HG03025 (cell line): Measurements from ENCODE around the gene MRPL37.
"Not testable (repeated sequence)": the region's sequence is repeated elsewhere in the genome, so short reads cannot be mapped to it uniquely, and the experiment has no call there.

Experiments used
- ATAC-seq: cut with Tn5 transposase; IDR thresholded peaks from one replicate; pipeline ENCODE4 v1.9.1; 2021; ENCODE audit warnings: mild to moderate bottlenecking, moderate library complexity; ENCODE audit not compliant: unreplicated experiment, low FRiP score

The MRPL37 gene

GRCh38 chr1:54218883-54219687, 19.1 kb downstream of the MRPL37 start:
- no peak for ATAC-seq

- ATAC-seq: no peak
Measured at GRCh38 chr1:54219688-54220003, 19.7 kb downstream of the MRPL37 start.

- ATAC-seq: no peak
Measured at GRCh38 chr1:54220004-54220811, 20.2 kb downstream of the MRPL37 start.

GRCh38 chr1:54221113-54221834, 21.3 kb downstream of the MRPL37 start:
- ATAC-seq: no peak

- ATAC-seq: no peak
Measured at GRCh38 chr1:54221867-54222484, 22.0 kb downstream of the MRPL37 start.

- ATAC-seq: no peak
Measured at GRCh38 chr1:54222711-54223110, 22.7 kb downstream of the MRPL37 start.

GRCh38 chr1:54223441-54224202, 23.7 kb downstream of the MRPL37 start:
- no peak for ATAC-seq

- no peak for ATAC-seq
Measured at GRCh38 chr1:54224233-54224632, 24.3 kb downstream of the MRPL37 start.

GRCh38 chr1:54225378-54225777, 25.4 kb downstream of the MRPL37 start:
- ATAC-seq: no peak

GRCh38 chr1:54225986-54226559, 26.1 kb downstream of the MRPL37 start:
- no peak for ATAC-seq

- no peak for ATAC-seq
Measured at GRCh38 chr1:54227091-54227602, 27.2 kb downstream of the MRPL37 start.

GRCh38 chr1:54227891-54228310, 27.9 kb downstream of the MRPL37 start:
- ATAC-seq: no peak

GRCh38 chr1:54228638-54229079, 28.7 kb downstream of the MRPL37 start:
- no peak for ATAC-seq

GRCh38 chr1:54229281-54229891, 29.4 kb downstream of the MRPL37 start:
- ATAC-seq: no peak

GRCh38 chr1:54230507-54231339, 30.8 kb downstream of the MRPL37 start:
- no peak for ATAC-seq

GRCh38 chr1:54233196-54233595, 33.2 kb downstream of the MRPL37 start:
- not testable (repeated sequence) for ATAC-seq

GRCh38 chr1:54234284-54234683, 34.3 kb downstream of the MRPL37 start:
- no peak for ATAC-seq

- ATAC-seq: no peak
Measured at GRCh38 chr1:54237586-54237985, 37.6 kb downstream of the MRPL37 start.
